HG02588 (cell line): ENCODE measurements around the gene ACO2.
"Not testable (repeated sequence)": the region's sequence is repeated elsewhere in the genome, so short reads cannot be mapped to it uniquely, and the experiment has no call there.

ENCODE experiments used
- ATAC-seq: cut with Tn5 transposase; IDR thresholded peaks from one replicate; pipeline ENCODE4 v1.9.1; 2021; ENCODE audit warnings: mild to moderate bottlenecking, moderate library complexity; ENCODE audit not compliant: unreplicated experiment

Gene ACO2

DNA sequence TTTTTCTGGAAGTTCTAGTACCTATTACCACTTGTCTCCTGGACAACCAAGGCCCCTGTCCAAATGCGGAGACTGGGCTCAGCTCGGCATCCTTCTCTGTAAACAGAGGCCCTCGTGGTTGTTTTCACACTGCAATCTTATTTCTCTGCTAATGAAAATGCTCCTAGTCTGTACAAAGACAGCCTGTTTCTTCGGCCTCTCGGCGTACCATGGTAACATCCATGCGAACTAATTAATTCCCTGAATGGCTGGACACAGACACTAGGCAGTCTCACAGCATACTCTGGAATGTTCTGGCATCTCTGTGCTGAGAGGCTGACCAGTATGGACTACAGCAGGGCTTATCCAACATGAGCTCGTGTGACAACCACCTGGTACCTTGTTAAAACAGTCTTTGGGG, 69.7 kb downstream of the ACO2 start:
- no peak for ATAC-seq

GRCh38 chr22:41539146-41540005, 70.5 kb downstream of the ACO2 start:
- no peak for ATAC-seq

DNA sequence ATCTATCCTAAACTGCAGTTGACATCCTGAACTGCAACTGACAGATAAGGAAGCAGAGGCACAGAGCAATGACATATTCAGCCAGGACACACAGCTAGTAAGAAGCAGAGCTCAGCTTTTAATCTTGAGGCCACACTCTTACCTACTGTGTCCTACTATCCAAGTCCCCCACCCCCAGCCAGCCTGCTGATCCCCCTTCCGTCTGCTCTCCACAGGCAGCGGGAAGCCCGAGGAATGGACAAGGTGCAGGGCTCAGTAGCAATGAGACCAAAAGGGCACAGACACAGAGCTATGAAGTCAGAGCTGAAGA, 71.0 kb downstream of the ACO2 start:
- no peak for ATAC-seq

GRCh38 chr22:41540365-41540764, 71.4 kb downstream of the ACO2 start:
- ATAC-seq = no peak

DNA sequence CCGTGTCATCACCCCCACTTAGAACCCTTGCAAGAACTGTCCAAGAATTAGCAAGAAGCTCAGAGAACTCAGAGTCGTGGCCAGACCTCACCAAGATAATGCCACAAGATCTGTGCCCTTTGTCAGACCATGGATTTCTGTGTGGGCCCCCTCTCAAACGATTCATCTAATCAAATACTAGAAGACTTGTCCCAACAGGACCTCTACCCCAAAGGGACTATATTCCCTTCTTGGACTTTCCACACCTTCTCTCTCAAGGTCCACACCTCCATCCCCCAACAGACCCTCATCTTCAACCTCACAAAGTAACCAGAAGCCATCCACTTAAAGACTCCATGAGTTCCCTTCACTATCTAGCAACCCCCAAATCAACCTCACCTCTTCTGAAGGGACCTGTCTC, 72.6 kb downstream of the ACO2 start:
- no peak for ATAC-seq

DNA sequence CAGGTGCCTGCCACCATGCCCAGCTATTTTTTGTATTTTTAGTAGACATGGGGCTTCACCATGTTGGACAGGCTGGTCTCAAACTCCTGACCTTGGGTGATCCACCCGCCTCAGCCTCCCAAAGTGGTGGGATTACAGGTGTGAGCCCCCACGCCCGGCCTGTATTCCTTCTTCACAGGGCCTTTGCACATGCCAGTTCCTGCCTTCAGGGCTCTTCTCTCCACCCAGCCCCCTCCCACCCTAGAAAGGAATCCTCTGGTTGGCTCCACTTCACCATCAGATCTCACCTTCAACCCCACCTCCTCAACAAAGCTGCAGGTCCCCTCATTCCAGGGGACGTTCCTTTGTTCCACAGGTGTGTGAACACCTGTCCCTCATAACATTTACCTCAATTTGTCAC, 73.3 kb downstream of the ACO2 start:
- ATAC-seq = no peak

DNA sequence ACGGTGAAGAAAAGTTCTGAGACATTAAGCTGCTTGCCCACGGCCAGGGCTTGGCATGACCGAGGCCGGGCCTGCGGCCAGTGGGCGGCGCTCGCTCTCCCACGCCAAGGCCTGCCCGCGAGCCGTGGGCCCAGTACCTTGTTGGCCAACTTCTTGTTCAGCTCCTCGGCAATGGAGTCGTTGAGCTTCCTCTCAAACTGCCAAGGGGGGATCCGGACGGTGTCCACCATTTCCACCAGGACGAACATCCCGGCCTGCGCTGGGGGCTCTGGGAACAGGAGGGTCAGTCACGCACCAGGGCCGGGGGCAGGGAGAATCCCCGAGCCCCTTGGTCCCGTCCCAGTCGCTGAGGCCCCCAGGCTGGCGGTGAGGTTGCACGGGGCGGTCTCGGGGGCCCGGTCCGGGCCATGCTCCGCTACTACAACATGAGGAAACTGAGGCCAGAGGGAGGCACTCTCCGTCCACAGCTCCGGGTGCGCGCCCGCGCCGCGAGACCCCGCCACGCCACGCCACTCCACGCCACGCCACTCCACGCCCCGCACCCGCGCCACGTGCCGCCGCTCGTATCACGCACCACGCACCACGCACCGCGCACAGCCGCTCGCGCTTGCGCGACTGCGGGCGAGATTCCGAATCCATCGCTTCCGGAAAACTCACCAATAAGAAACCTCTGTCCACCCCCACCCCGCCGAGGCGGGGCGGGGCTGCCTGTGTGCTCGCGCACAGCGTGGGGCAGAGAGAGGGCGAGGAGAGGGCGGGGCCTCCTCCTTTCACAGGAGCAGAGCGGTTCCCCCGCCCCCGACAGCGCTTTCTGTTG, 75.1 kb downstream of the ACO2 start, which contains the start of gene POLR3H:
POLR3H (minus strand) TSS at position 617 of the 817 bp plus-strand sequence; CDS start at position 248, 369 bp downstream.
- ATAC-seq = peak; percentile 89

- ATAC-seq = no peak
Measured at GRCh38 chr22:41544671-41545476, 76.0 kb downstream of the ACO2 start.

GRCh38 chr22:41548830-41549211, 79.9 kb downstream of the ACO2 start:
- no peak for ATAC-seq

- ATAC-seq = no peak
Measured at GRCh38 chr22:41550952-41551491, 82.1 kb downstream of the ACO2 start.

DNA sequence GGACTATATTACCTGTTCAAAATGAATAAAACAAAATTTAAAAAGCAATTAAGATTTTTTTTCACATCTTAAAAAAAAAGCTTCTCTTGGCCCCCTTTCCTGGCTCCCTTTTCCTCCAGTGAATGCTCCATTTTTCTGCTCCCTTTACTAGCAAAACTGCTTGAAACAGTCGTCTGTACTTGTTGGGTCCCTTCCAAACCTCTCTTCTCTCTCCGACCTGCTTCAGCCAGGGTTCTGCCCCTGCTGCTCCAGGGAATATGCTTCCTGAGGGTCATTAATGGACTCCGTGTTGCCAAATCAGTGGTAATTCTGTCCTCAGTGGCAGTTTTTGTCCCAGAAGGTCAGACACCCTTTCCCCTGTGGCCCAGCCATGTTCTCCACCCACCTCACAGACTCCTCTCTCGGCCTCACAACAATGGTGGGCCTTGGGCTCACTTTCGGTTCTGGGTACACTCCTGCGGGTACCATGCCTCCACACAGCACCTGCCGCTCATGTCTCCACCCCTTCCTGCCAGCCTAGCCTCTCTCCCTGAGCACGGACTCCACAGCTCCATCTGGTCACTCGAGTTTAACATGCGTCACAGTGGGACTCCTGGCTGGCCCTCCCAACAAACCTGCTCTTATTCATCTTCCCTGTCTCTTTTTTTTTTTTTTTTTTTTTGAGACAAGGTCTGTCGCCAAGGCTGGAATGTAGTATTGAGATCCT, 83.1 kb downstream of the ACO2 start:
- ATAC-seq = no peak

DNA sequence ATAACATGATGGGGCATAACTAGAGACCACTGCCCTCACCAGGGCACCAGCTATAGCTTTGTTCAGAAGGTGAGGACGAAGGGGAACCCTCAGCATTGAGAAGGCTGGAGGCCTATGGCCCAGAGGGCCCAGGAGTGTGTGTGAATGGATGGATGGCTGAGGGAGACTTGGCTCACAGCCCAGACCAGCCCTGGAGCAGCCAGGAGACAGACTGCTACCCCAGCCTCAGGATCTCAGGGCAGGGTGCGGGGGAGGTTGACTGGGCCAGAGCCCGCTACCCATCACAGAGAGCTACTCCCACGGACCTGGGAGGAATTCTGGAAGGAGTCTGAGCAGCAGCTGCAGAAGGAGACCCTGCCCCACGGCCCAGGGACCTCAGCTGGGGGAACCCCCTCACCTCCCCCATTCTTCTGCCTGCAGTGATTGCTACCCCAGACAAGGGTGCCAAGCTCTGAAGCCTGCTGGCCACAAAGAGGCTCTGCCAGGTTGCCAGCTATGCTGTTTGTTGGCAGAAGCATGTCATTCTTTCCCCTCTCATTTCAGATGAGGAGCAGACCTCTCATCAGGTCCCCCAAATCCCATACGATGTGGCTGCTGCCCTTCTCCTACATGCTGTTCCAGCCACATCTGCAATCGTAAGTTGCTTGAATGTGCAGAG, 86.5 kb downstream of the ACO2 start:
- no peak for ATAC-seq

DNA sequence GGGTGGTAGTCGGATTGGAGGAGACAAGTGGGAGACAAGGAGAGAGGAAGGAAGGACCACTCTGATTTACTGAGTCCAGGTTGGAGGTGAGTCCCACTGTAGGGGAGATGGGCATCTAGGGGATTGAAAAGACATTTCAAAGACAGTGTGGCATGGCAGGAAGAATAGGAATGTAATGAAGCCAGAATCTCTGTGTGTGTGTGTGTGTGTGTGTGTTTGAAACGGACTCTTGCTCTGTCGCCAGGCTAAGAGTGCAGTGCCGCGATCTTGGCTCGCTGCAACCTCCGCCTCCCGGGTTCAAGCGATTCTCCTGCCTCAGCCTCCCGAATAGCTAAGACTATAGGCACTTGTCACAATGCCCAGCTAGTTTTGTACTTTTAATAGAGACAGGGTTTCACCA, 87.6 kb downstream of the ACO2 start:
- no peak for ATAC-seq

DNA sequence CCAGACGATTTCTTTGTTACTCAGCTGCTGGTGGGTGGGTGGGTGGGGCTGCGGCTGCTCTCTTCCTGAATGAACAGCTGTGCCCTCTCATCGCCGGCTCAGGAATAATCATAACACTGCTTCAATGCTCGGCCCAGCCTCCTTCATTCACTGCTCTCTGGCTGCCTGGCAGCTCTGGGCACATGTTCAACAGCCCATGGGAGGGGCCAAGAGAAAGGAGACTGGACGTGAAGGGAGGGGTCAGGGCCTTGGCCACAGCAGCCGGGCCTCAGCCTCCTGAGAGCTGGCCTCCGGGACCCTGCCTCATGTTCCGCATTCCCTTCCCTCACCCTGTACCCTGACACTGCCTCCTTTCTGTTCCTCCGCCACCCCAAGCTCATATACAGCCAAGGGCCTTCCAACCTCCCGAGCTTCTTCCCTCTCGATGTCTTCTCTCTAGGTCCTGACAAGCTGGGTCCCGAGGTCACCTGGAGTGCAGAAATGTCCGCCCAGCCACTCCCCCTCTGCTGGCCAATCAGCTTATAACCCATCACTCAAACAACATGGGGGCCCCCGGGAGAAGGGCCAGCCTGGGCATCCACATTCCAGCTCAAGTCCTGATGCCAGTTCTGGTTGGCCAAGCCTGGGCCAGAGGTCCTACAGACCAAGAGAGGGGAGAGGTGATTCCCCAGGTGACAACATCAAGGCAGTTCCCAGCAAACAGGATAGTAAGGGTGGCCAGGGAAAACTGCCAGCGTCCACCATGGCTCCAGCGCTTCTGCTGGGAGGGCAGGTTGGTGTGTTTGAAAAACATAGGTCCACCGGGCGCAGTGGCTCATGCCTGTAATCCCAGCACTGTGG, 88.7 kb downstream of the ACO2 start:
- no peak for ATAC-seq

DNA sequence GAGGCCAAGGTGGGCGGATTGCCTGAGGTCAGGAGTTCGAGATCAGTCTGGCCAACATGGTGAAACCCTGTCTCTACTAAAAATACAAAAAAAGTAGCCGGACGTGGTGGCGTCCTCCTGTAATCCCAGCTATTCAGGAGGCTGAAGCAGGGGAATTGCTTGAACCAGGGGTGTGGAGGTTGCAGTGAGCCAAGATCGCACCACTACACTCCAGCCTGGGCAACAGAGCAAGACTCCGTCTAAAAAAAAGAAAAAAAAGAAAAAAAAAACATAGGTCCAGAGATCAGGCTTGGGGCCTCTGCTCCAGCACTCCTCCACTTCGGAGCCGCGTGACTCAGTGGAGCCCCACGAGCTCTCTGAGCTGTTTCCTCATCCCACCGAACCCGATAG, 89.3 kb downstream of the ACO2 start:
- not testable (repeated sequence) for ATAC-seq

GRCh38 chr22:41560095-41560471, 91.2 kb downstream of the ACO2 start:
- ATAC-seq = no peak

DNA sequence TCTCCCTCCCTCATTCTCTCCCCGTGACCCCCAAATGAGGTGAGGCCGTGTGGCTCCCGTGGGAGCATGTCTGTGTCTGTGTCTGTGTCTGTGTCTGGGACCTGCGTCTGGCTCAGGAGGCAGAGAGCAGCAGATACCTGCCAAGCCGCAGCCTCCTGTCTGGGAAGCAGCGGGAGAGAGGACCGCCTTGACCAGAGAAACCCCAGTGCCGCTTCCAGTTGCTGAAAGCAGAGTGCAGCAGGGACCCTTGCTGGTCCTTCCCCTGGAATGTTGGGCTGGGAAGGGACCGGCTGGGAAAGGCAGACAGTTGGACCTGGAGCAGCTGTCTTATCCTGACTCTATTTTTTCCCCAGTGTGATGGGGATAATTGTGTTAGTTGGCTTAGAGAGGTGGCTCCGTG, 92.4 kb downstream of the ACO2 start:
- no peak for ATAC-seq

DNA sequence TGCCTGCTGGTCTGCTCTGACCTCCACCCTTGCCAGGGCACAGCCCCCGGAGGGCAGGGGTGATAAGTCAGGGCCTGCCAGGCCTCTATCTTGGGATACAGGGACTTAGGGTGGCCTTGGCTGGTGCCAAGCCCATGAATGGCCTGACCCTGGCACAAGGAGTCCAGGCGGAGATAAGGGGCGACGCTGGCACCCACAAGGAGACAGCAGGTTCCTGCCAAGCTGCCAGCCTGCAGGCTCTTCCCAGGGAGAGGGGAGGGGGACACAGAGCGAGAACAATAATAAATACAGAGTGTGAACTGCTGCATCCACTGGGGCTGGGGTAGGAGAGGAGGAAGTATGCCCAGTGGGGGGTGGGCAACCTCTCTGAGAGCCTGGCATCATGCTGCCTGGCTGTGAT, 92.9 kb downstream of the ACO2 start:
- ATAC-seq = no peak

DNA sequence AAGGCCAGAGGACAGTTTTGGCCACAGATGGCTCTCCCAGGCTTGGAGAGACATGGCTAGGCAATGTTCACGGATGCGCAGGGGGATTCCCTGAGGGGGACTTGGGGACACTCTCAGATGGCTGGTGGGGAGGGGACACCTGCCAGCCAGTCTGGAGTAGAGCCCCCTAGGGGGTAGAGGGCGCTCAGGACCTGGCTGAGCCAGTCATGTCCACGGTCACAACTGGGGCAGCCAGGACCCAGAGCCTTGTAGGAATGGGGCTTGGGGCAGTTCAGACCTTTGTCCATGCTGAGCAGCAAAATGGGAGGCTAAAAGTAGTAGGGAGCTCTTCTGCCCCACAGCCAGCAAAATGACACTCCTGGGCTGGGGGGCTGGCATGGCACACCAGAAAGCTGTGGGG, 93.5 kb downstream of the ACO2 start:
- no peak for ATAC-seq
